SKM-1 treated with dmso at 0.1 percent for 144 hours (cell line): ENCODE measurements around the gene RASIP1.
A peak's percentile ranks its signal among the peaks of the same experiment; 100 is the strongest.
"Not testable (repeated sequence)": the region's sequence is repeated elsewhere in the genome, so short reads cannot be mapped to it uniquely, and the experiment has no call there.

ENCODE experiments used
- DNase-seq: peaks from one replicate; lab custom pipeline; 2025; ENCODE audit not compliant: unreplicated experiment; lab: John Stamatoyannopoulos, UW

The RASIP1 gene

GRCh38 chr19:48713041-48713863, 27.2 kb downstream of the RASIP1 start:
- DNase-seq = no peak

GRCh38 chr19:48711106-48711662, 29.2 kb downstream of the RASIP1 start:
- DNase-seq = no peak

- DNase-seq = no peak
Observed at GRCh38 chr19:48708471-48708870, 31.9 kb downstream of the RASIP1 start.

GRCh38 chr19:48705431-48705830, 35.0 kb downstream of the RASIP1 start:
- no peak for DNase-seq

- no peak for DNase-seq
Observed at GRCh38 chr19:48703316-48703715, 37.1 kb downstream of the RASIP1 start.

- DNase-seq = no peak
Observed at GRCh38 chr19:48702701-48703100, 37.7 kb downstream of the RASIP1 start.

GRCh38 chr19:48698046-48698445, 42.4 kb downstream of the RASIP1 start:
- peak; percentile 14 for DNase-seq

GRCh38 chr19:48696353-48697010, 43.9 kb downstream of the RASIP1 start:
- DNase-seq = no peak

GRCh38 chr19:48695743-48696352, 44.6 kb downstream of the RASIP1 start, which contains the start of gene FUT2:
Gene FUT2 (plus strand): TSS chr19:48695971. CDS start chr19:48702957, 6,986 bp downstream.
- no peak for DNase-seq

GRCh38 chr19:48693629-48694028, 46.8 kb downstream of the RASIP1 start:
- not testable (repeated sequence) for DNase-seq

- no peak for DNase-seq
Observed at GRCh38 chr19:48689449-48689848, 51.0 kb downstream of the RASIP1 start.

GRCh38 chr19:48687776-48688175, 52.6 kb downstream of the RASIP1 start:
- DNase-seq = no peak

- DNase-seq = not testable (repeated sequence)
Observed at GRCh38 chr19:48686637-48687036, 53.8 kb downstream of the RASIP1 start.

- DNase-seq = no peak
Observed at GRCh38 chr19:48686088-48686487, 54.3 kb downstream of the RASIP1 start.

GRCh38 chr19:48685583-48685982, 54.8 kb downstream of the RASIP1 start:
- DNase-seq = no peak

GRCh38 chr19:48683349-48683748, 57.1 kb downstream of the RASIP1 start:
- DNase-seq = no peak

GRCh38 chr19:48681127-48681470, 59.3 kb downstream of the RASIP1 start:
- DNase-seq = no peak

- DNase-seq = no peak
Observed at GRCh38 chr19:48680436-48681126, 59.8 kb downstream of the RASIP1 start.

GRCh38 chr19:48680006-48680405, 60.4 kb downstream of the RASIP1 start:
- not testable (repeated sequence) for DNase-seq

GRCh38 chr19:48678201-48678600, 62.2 kb downstream of the RASIP1 start:
- no peak for DNase-seq

GRCh38 chr19:48676887-48677286, 63.5 kb downstream of the RASIP1 start:
- DNase-seq = no peak
